Esophagus (tissue), 2 donors: ENCODE results near the gene AHCTF1. TPM values are rescaled to one million over a fixed set of nuclear protein-coding genes. Genes with fewer than 3 reads are reported as not detected.
"Not testable (repeated sequence)": the region's sequence is repeated elsewhere in the genome, so short reads cannot be mapped to it uniquely, and the experiment has no call there.

ENCODE experiments used
- H3K27ac ChIP-seq, 2 donors: one replicate each; pipeline ENCODE4 v1.5.1; 2013; ENCODE audit warnings: low read depth in 2 of 2, mild to moderate bottlenecking in 2 of 2, inconsistent platforms in 1 of 2, low read length in 1 of 2, moderate library complexity in 1 of 2
- H3K27me3 ChIP-seq, 2 donors: one replicate each; pipeline ENCODE4 v1.6.1; 2013; ENCODE audit warnings: low read length in 2 of 2, control low read depth in 1 of 2, mild to moderate bottlenecking in 1 of 2; ENCODE audit not compliant: insufficient read depth in 2 of 2, control insufficient read depth in 1 of 2
- H3K36me3 ChIP-seq, 2 donors: one replicate each; pipeline ENCODE4 v1.6.1; 2013; ENCODE audit warnings: low read length in 1 of 2; ENCODE audit not compliant: control insufficient read depth in 2 of 2, insufficient read depth in 2 of 2
- H3K4me1 ChIP-seq, 2 donors: one replicate each; pipeline ENCODE4 v1.6.1; 2013; ENCODE audit warnings: low read length in 1 of 2; ENCODE audit not compliant: control insufficient read depth in 2 of 2, insufficient read depth in 2 of 2
- H3K4me3 ChIP-seq, 2 donors: one replicate each; pipeline ENCODE4 v1.5.1; 2013; ENCODE audit warnings: low read length in 2 of 2, mild to moderate bottlenecking in 2 of 2, low read depth in 1 of 2, moderate library complexity in 1 of 2
- H3K9me3 ChIP-seq, 2 donors: one replicate each; pipeline ENCODE4 v1.6.1; 2013; ENCODE audit warnings: mild to moderate bottlenecking in 2 of 2, low read depth in 1 of 2, low read length in 1 of 2, moderate library complexity in 1 of 2; ENCODE audit not compliant: control insufficient read depth in 2 of 2, insufficient read depth in 1 of 2
- WGBS, 2 donors: extraction: QIAGEN DNeasy Blood & Tissue Kit; methylation state at CpG; one replicate each; pipeline ENCODE4 v1.1.7; 2013; 5-methylcytosine and 5-hydroxymethylcytosine counted together
- polyA plus RNA-seq, 2 donors: library from polyadenylated mRNA; stranded (reverse); fragments of 200-250 nt; gene quantifications; one replicate each; pipeline ENCODE4 v1.2.3, GENCODE V29; 2013
- donor health status: healthy with polysubstance abuse.
- donor health status: Bipolar disorder and iron deficiency.

AHCTF1 gene
- polyA plus RNA-seq, 2 donors: 5.5 to 7.3 TPM

- H3K36me3 ChIP-seq: peaks cover 4 to 16% of the 10 kb centered on the region in 2 donors
- H3K27ac ChIP-seq: no peak overlapping the region
- H3K4me1 ChIP-seq: no peaks in the 10 kb centered on the region
- H3K9me3 ChIP-seq: no peaks in the 10 kb centered on the region
- H3K4me3 ChIP-seq: no peak overlapping the region
- H3K27me3 ChIP-seq: no peaks in the 10 kb centered on the region
- WGBS, 2 donors: 98% methylated on average over 4 of the region's 4 CpGs
These were observed 71.3 kb downstream of the AHCTF1 start for GRCh38 chr1:246860401-246860800.

GRCh38 chr1:246856371-246856770 is 75.4 kb downstream of the AHCTF1 start:
- no peak overlapping the region for H3K27ac ChIP-seq
- no peak overlapping the region for H3K4me3 ChIP-seq
- no peaks in the 10 kb centered on the region for H3K9me3 ChIP-seq
- peaks cover 8 to 16% of the 10 kb centered on the region in 2 donors for H3K36me3 ChIP-seq
- H3K27me3 ChIP-seq: no peaks in the 10 kb centered on the region
- H3K4me1 ChIP-seq: no peaks in the 10 kb centered on the region
- WGBS, 2 donors: 98 to 100% methylated on average over 1 of the region's 1 CpG

GRCh38 chr1:246850640-246851039 is 81.1 kb downstream of the AHCTF1 start:
- not testable (repeated sequence) for H3K36me3 ChIP-seq, H3K4me1 ChIP-seq, H3K27ac ChIP-seq, H3K27me3 ChIP-seq, H3K4me3 ChIP-seq, H3K9me3 ChIP-seq
- 70 to 85% methylated on average over 2 to 4 of the region's 5 CpGs for WGBS, 2 donors

- Histone ChIP-seq H3K4me1 (no peaks in the 10 kb centered on the region), H3K4me3 (no peak overlapping the region), H3K27me3 (no peaks in the 10 kb centered on the region), H3K9me3 (no peaks in the 10 kb centered on the region), H3K27ac (no peak overlapping the region), H3K36me3 (peaks cover 3% of the 10 kb centered on the region in 2 donors)
- WGBS, 2 donors: 84 to 89% methylated on average over 5 of the region's 5 CpGs
These were observed 87.9 kb downstream of the AHCTF1 start for GRCh38 chr1:246843876-246844275.

- H3K4me1 ChIP-seq, H3K4me3 ChIP-seq, H3K36me3 ChIP-seq, H3K27me3 ChIP-seq, H3K9me3 ChIP-seq, H3K27ac ChIP-seq: not testable (repeated sequence)
- WGBS, 2 donors: 90 to 95% methylated on average over 3 of the region's 3 CpGs
These were observed 91.0 kb downstream of the AHCTF1 start for GRCh38 chr1:246840761-246841160.

GRCh38 chr1:246838118-246838456 is 93.7 kb downstream of the AHCTF1 start:
- H3K4me1 ChIP-seq: no peaks in the 10 kb centered on the region
- H3K4me3 ChIP-seq: no peak overlapping the region
- H3K27ac ChIP-seq: no peak overlapping the region
- H3K27me3 ChIP-seq: no peaks in the 10 kb centered on the region
- H3K36me3 ChIP-seq: no peaks in the 10 kb centered on the region
- 80 to 84% methylated on average over 2 of the region's 2 CpGs for WGBS, 2 donors
- no peaks in the 10 kb centered on the region for H3K9me3 ChIP-seq

- Histone ChIP-seq H3K36me3 (no peaks in the 10 kb centered on the region), H3K4me1 (no peaks in the 10 kb centered on the region), H3K27ac (no peak overlapping the region), H3K4me3 (no peak overlapping the region), H3K27me3 (no peaks in the 10 kb centered on the region), H3K9me3 (no peaks in the 10 kb centered on the region)
- 89% methylated on average over 9 of the region's 9 CpGs for WGBS, 2 donors
These were observed 94.2 kb downstream of the AHCTF1 start for GRCh38 chr1:246837418-246838117.

- H3K9me3 ChIP-seq: no peaks in the 10 kb centered on the region
- H3K27ac ChIP-seq: no peak overlapping the region
- H3K4me1 ChIP-seq: no peaks in the 10 kb centered on the region
- H3K36me3 ChIP-seq: no peaks in the 10 kb centered on the region
- H3K4me3 ChIP-seq: no peak overlapping the region
- 50 to 56% methylated on average over 6 of the region's 6 CpGs for WGBS, 2 donors
- peaks cover 0 to 2% of the 10 kb centered on the region in 2 donors for H3K27me3 ChIP-seq
These were observed 95.4 kb downstream of the AHCTF1 start for GRCh38 chr1:246836209-246836966.

- Histone ChIP-seq H3K27ac (no peak overlapping the region), H3K9me3 (no peaks in the 10 kb centered on the region), H3K36me3 (no peaks in the 10 kb centered on the region), H3K4me3 (no peak overlapping the region), H3K4me1 (no peaks in the 10 kb centered on the region), H3K27me3 (peaks cover 0 to 2% of the 10 kb centered on the region in 2 donors)
- 56 to 69% methylated on average over 4 of the region's 4 CpGs for WGBS, 2 donors
These were observed 100.2 kb downstream of the AHCTF1 start for GRCh38 chr1:246831543-246831942.

GRCh38 chr1:246828818-246829217 is 102.9 kb downstream of the AHCTF1 start:
- 92 to 93% methylated on average over 4 of the region's 4 CpGs for WGBS, 2 donors

More at GRCh38 chr1:246828818-246829217, 102.9 kb downstream of the AHCTF1 start:
- H3K9me3 ChIP-seq: no peaks in the 10 kb centered on the region
- no peak overlapping the region for H3K4me3 ChIP-seq
- no peaks in the 10 kb centered on the region for H3K4me1 ChIP-seq
- H3K27ac ChIP-seq: no peak overlapping the region
- H3K27me3 ChIP-seq: peaks cover 0 to 2% of the 10 kb centered on the region in 2 donors
- H3K36me3 ChIP-seq: no peaks in the 10 kb centered on the region
